ENCODE data around the gene GALNT15.

The GALNT15 gene

DNA sequence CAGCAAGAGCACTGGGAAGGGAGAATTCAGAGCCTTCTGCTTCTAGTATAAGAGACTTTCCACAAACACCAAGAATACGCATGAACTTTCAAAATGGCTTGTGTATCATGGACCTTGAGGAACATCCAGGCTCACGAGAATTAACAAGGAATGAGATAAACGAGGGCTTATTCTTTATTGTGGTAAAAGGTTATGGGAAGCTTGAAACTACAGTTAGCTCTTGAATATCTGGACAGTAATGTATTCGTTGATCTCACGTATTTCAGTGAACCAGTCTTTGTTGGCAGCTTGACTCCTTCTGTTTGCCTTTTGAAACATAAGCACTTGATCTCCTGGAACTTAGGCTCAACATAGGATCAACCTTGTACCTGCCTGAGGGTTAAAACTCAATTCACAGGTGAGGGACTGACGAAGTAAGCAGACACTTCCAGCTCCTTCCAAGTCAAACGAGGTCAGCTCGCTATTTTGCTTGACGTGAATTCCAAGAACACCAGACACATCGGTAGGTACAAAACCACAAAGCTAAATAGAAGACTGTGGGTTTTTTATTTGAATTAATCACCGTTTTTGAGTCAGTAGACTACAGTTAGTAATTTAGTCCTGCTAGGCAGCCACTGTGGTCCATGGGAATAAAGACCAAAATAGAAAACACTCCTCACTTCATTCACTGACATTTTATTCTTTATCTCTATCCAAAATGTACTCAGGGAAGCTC is 30.8 kb downstream of the GALNT15 start:
- Mint-ChIP-seq H3K27ac (no peak overlapping the region), H3K4me1 (peaks cover 13% of the 10 kb centered on the region)

DNA sequence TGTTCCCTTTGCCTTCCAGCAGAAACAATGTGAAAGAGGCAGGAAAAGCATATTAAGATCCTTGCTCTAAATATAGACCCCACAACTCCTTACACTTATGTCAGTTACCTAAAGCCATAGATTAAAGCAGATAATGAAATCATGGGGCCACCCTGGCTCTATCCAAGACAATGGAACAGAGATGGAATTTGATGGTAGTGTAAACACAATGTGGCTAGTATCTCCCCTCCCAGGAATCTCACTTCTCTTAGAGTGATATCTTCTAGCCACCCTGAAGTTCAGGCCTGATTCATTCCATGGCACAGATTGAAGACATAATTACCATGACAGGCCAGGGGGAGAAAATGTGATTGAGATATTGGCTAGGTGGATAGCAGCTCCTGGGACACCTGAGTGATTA is 32.6 kb downstream of the GALNT15 start:
- H3K9me3 Mint-ChIP-seq: no peaks in the 10 kb centered on the region
- peaks cover 13% of the 10 kb centered on the region for H3K4me1 Mint-ChIP-seq
- no peaks in the 10 kb centered on the region for H3K27me3 Mint-ChIP-seq (ENCODE audit: low read depth, poor library complexity)
- no peak for DNase-seq
- TF ChIP-seq CTCF (IDR thresholded peaks at IDR 0.05): no peak
- no peaks in the 10 kb centered on the region for H3K36me3 Mint-ChIP-seq (ENCODE audit: low read depth)
- no peak overlapping the region for H3K4me3 Mint-ChIP-seq
- H3K27ac Mint-ChIP-seq: no peak overlapping the region

More for the DNA sequence above, 30.8 kb downstream of the GALNT15 start:
- Mint-ChIP-seq H3K27me3 (ENCODE audit: low read depth, poor library complexity) (no peaks in the 10 kb centered on the region), H3K36me3 (ENCODE audit: low read depth) (no peaks in the 10 kb centered on the region), H3K4me3 (no peak overlapping the region), H3K9me3 (peaks cover 8% of the 10 kb centered on the region)
- no peak for DNase-seq
- no peak for TF ChIP-seq CTCF (IDR thresholded peaks at IDR 0.05)

- no peak for TF ChIP-seq CTCF (IDR thresholded peaks at IDR 0.05)
- DNase-seq: no peak
- no peaks in the 10 kb centered on the region for H3K9me3 Mint-ChIP-seq
- no peak overlapping the region for H3K4me3 Mint-ChIP-seq
- H3K4me1 Mint-ChIP-seq: no peaks in the 10 kb centered on the region
- H3K27ac Mint-ChIP-seq: no peak overlapping the region
- H3K27me3 Mint-ChIP-seq (ENCODE audit: low read depth, poor library complexity): no peaks in the 10 kb centered on the region
- no peaks in the 10 kb centered on the region for H3K36me3 Mint-ChIP-seq (ENCODE audit: low read depth)
Observed at GRCh38 chr3:16211176-16211904, 36.9 kb downstream of the GALNT15 start.

GRCh38 chr3:16214366-16214765 is 39.9 kb downstream of the GALNT15 start:
- H3K4me1 Mint-ChIP-seq: no peaks in the 10 kb centered on the region
- no peak for TF ChIP-seq CTCF (IDR thresholded peaks at IDR 0.05)
- H3K4me3 Mint-ChIP-seq: no peak overlapping the region
- H3K9me3 Mint-ChIP-seq: no peaks in the 10 kb centered on the region
- no peaks in the 10 kb centered on the region for H3K36me3 Mint-ChIP-seq (ENCODE audit: low read depth)
- no peak overlapping the region for H3K27ac Mint-ChIP-seq
- peaks cover 6% of the 10 kb centered on the region for H3K27me3 Mint-ChIP-seq (ENCODE audit: low read depth, poor library complexity)
- DNase-seq: no peak

DNA sequence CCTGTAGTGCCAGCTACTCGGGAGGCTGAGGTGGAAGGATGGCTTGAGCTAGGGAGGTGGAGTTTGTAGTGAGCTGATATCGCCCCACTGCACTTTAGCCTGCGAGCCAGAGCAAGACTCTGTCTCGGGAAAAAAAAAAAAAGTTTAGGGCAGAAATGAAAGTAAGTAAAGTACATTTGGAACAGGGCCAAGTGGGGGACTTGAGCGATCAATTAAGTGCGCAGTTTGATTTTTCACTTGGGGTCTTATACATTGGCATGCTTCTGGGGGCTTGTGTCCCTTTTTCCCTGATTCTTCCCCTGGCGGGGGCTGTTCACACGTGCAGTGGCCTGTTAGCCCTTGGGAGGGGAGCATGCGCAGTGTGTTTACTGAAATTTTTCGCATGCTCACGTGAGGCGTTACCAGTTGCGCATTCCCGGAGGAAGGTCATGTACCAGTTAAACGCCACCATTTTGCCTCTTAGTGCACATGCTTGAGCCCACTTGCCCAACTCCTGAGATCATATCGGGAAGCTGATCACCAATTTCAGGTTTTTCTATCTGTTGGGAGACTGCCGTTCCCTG is 42.0 kb downstream of the GALNT15 start:
- no peak overlapping the region for H3K4me3 Mint-ChIP-seq
- H3K27ac Mint-ChIP-seq: no peak overlapping the region
- no peak for TF ChIP-seq CTCF (IDR thresholded peaks at IDR 0.05)
- DNase-seq: no peak
- no peaks in the 10 kb centered on the region for H3K4me1 Mint-ChIP-seq
- peaks cover 6% of the 10 kb centered on the region for H3K27me3 Mint-ChIP-seq (ENCODE audit: low read depth, poor library complexity)
- no peaks in the 10 kb centered on the region for H3K9me3 Mint-ChIP-seq
- H3K36me3 Mint-ChIP-seq (ENCODE audit: low read depth): no peaks in the 10 kb centered on the region
